SK-N-SH treated with all-trans-retinoic acid at 6 μM for 48 hours (cell line): ENCODE data around the gene MPP3.
"Not testable (repeated sequence)": the region's sequence is repeated elsewhere in the genome, so short reads cannot be mapped to it uniquely, and the experiment has no call there.

Experiments used
- ATAC-seq: fragments of 200-7000 bp; cut with Tn5 transposase; 3 replicates; pipeline ENCODE4 v1.9.1; 2020; ENCODE audit warnings: mild to moderate bottlenecking, moderate library complexity
- ARNTL ChIP-seq: fragments of 450-650 bp; formaldehyde crosslinking; IDR thresholded peaks from 2 replicates; pipeline ENCODE4 v1.5.0; 2020; ENCODE audit warnings: low read depth, mild to moderate bottlenecking, moderate library complexity, borderline replicate concordance
- BACH2 ChIP-seq: fragments of 250-450 bp; sonication (Bioruptor Pico); IDR thresholded peaks from 2 replicates; pipeline ENCODE4 v1.9.0; 2021; ENCODE audit warnings: mild to moderate bottlenecking, borderline replicate concordance
- CSDC2 ChIP-seq: fragments of 250-450 bp; sonication (Bioruptor Pico); IDR thresholded peaks from 2 replicates; pipeline ENCODE4 v1.5.0; 2020; ENCODE audit warnings: mild to moderate bottlenecking, moderate library complexity
- ESRRG ChIP-seq: fragments of 250-450 bp; sonication (Bioruptor Pico); IDR thresholded peaks from 2 replicates; pipeline ENCODE4 v1.6.1; 2021; ENCODE audit warnings: mild to moderate bottlenecking
- GLIS3 ChIP-seq: fragments of 250-450 bp; sonication (Bioruptor Pico); IDR thresholded peaks from 2 replicates; pipeline ENCODE4 v1.5.0; 2020; ENCODE audit warnings: mild to moderate bottlenecking, moderate library complexity
- ISL1 ChIP-seq: fragments of 250-450 bp; sonication (Bioruptor Pico); IDR thresholded peaks from 2 replicates; pipeline ENCODE4 v2.1.2; 2022; ENCODE audit warnings: mild to moderate bottlenecking, moderate library complexity
- PPARA ChIP-seq: fragments of 250-450 bp; sonication (Bioruptor Pico); IDR thresholded peaks from 2 replicates; pipeline ENCODE4 v1.5.0; 2020; ENCODE audit warnings: mild to moderate bottlenecking, borderline replicate concordance
- RARB ChIP-seq: fragments of 250-450 bp; sonication (Bioruptor Pico); IDR thresholded peaks from 2 replicates; pipeline ENCODE4 v1.8.0; 2021; ENCODE audit warnings: mild to moderate bottlenecking, moderate library complexity
- TOX ChIP-seq: fragments of 250-450 bp; sonication (Bioruptor Pico); IDR thresholded peaks from 2 replicates; pipeline ENCODE4 v1.8.0; 2021; ENCODE audit warnings: mild to moderate bottlenecking, moderate library complexity, borderline replicate concordance
- ZC3H10 ChIP-seq: fragments of 250-450 bp; sonication (Bioruptor Pico); IDR thresholded peaks from 2 replicates; pipeline ENCODE4 v1.5.1; 2021; ENCODE audit warnings: mild to moderate bottlenecking, moderate library complexity
- ZFP3 ChIP-seq: fragments of 250-450 bp; sonication (Bioruptor Pico); IDR thresholded peaks from 2 replicates; pipeline ENCODE4 v1.5.0; 2020; ENCODE audit warnings: mild to moderate bottlenecking, moderate library complexity
- ZNF565 ChIP-seq: fragments of 450-650 bp; formaldehyde crosslinking; conservative IDR thresholded peaks from 2 replicates; pipeline ENCODE4 v1.5.0; 2020; ENCODE audit warnings: low read depth, mild to moderate bottlenecking, moderate library complexity
- ZNF70 ChIP-seq: fragments of 450-650 bp; formaldehyde crosslinking; IDR thresholded peaks from 2 replicates; pipeline ENCODE4 v1.5.0; 2020; ENCODE audit warnings: mild to moderate bottlenecking, moderate library complexity
- TF ChIP-seq, protein P1 (sequence below): fragments of 250-450 bp; sonication (Bioruptor Pico); IDR thresholded peaks from 2 replicates; pipeline ENCODE4 v1.5.0; 2020; ENCODE audit warnings: mild to moderate bottlenecking, moderate library complexity
- TF ChIP-seq, protein P2 (sequence below): fragments of 250-450 bp; sonication (Bioruptor Pico); IDR thresholded peaks from 2 replicates; pipeline ENCODE4 v1.8.0; 2021; ENCODE audit warnings: low read depth, mild to moderate bottlenecking, moderate library complexity, borderline replicate concordance
- TF ChIP-seq, protein P3 (sequence below): fragments of 250-450 bp; sonication (Bioruptor Pico); IDR thresholded peaks from 2 replicates; pipeline ENCODE4 v1.8.0; 2020; ENCODE audit warnings: mild to moderate bottlenecking, moderate library complexity, borderline replicate concordance
- TF ChIP-seq, protein P4 (sequence below): fragments of 250-450 bp; sonication (Bioruptor Pico); IDR thresholded peaks from 2 replicates; pipeline ENCODE4 v1.5.1; 2020; ENCODE audit warnings: low read depth, mild to moderate bottlenecking, moderate library complexity

Gene MPP3

DNA sequence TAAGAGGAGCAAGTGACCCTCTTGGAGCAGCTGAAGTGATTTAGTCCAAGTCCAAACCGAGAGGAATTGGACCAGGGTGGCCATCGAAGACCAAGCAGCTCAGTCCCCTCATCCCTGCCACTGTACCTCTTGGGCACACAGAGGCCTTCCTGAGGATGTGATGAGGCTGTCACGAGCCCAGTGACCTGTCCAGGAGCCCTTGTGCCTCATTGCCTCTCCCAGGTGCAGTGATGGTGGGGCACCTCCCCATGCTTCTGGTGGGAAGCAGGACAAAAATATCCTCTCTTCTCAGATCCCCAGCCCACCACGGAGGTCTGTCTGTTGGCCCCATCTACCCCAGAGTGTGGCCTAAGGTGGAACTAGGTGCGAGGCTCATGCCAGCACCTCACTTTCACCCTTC, 11.3 kb upstream of the MPP3 start:
- no peak for ATAC-seq
- TF ChIP-seq GLIS3 (CRISPR knock-in tag) (no peak), BACH2 (no peak), ZC3H10 (CRISPR knock-in tag) (no peak), ZNF565 (no peak)

DNA sequence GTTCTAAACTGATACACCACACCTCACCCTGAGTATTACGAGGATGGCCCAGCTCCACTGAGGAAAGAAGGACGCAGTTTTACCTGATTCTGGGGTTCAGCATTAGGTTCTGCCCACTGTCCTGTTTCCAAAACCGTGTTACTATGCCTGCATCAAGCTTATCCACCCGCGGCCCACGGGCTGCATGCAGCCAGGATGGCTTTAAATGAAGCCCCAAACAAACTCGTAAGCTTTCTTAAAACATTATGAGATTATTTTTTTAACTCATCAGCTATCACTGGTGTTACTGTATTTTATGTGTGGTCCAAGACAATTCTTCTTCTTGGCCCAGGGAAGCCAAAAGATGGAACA, 10.0 kb upstream of the MPP3 start:
- ATAC-seq, result no peak
- TF ChIP-seq RARB, result no peak
- TF ChIP-seq TOX (CRISPR knock-in tag), result no peak
- no peak for TF ChIP-seq ESRRG
- no peak for TF ChIP-seq BACH2
- TF ChIP-seq, protein P1, sequence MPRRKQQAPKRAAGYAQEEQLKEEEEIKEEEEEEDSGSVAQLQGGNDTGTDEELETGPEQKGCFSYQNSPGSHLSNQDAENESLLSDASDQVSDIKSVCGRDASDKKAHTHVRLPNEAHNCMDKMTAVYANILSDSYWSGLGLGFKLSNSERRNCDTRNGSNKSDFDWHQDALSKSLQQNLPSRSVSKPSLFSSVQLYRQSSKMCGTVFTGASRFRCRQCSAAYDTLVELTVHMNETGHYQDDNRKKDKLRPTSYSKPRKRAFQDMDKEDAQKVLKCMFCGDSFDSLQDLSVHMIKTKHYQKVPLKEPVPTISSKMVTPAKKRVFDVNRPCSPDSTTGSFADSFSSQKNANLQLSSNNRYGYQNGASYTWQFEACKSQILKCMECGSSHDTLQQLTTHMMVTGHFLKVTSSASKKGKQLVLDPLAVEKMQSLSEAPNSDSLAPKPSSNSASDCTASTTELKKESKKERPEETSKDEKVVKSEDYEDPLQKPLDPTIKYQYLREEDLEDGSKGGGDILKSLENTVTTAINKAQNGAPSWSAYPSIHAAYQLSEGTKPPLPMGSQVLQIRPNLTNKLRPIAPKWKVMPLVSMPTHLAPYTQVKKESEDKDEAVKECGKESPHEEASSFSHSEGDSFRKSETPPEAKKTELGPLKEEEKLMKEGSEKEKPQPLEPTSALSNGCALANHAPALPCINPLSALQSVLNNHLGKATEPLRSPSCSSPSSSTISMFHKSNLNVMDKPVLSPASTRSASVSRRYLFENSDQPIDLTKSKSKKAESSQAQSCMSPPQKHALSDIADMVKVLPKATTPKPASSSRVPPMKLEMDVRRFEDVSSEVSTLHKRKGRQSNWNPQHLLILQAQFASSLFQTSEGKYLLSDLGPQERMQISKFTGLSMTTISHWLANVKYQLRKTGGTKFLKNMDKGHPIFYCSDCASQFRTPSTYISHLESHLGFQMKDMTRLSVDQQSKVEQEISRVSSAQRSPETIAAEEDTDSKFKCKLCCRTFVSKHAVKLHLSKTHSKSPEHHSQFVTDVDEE (CRISPR knock-in tag), result no peak
- TF ChIP-seq, protein P2, sequence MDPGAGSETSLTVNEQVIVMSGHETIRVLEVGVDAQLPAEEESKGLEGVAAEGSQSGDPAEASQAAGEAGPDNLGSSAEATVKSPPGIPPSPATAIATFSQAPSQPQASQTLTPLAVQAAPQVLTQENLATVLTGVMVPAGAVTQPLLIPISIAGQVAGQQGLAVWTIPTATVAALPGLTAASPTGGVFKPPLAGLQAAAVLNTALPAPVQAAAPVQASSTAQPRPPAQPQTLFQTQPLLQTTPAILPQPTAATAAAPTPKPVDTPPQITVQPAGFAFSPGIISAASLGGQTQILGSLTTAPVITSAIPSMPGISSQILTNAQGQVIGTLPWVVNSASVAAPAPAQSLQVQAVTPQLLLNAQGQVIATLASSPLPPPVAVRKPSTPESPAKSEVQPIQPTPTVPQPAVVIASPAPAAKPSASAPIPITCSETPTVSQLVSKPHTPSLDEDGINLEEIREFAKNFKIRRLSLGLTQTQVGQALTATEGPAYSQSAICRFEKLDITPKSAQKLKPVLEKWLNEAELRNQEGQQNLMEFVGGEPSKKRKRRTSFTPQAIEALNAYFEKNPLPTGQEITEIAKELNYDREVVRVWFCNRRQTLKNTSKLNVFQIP, result no peak
- no peak for TF ChIP-seq ZNF70 (CRISPR knock-in tag)
- TF ChIP-seq ISL1 (CRISPR knock-in tag), result no peak

DNA sequence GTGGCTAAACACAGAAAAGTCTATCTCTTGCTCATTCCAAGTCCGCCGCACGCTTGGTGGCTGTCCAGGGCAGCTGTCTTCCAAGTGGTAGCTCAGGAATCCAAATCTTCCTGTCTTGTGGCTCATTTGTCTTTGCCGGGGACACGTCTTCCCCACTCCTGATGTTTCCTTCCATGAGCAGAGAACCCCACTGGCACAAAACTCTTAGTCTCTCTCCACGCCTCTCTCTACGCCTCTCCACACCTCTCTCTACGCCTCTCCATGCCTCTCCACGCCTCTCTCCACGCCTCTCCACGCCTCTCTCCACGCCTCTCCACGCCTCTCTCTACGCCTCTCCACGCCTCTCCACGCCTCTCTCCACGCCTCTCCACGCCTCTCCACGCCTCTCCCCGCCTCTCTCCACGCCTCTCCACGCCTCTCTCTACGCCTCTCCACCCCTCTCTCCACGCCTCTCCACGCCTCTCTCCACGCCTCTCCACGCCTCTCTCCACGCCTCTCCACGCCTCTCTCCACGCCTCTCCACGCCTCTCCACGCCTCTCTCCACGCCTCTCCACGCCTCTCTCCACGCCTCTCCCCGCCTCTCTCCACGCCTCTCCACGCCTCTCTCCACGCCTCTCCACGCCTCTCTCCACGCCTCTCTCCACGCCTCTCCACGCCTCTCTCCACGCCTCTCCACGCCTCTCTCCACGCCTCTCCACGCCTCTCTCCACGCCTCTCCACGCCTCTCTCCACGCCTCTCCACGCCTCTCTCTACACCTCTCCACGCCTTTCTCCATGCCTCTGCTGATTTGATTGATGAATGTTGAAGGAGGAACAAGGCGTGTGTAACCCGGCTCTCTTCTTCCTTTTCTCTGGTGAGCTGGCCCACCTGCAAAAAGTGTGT, 9.4 kb upstream of the MPP3 start:
- not testable (repeated sequence) for ATAC-seq

DNA sequence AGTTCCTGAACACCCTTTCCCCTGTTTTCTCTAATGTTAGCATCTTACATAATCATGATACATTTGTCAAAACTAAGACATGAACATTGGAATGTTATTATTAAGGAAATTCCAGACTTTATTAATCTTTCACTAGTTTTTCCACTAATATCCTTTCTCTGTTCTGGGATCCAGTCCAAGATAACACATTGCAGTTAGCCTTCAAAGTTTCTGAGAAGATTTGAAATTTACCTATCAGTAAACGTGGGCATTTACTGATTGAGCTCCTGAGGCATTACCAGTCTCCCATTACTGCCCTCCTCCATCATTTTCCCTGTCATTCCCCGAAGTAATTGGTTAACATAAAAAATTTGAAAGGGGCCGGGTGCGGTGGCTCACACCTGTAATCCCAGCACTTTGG, 8.3 kb upstream of the MPP3 start:
- no peak for ATAC-seq
- TF ChIP-seq, protein P3, sequence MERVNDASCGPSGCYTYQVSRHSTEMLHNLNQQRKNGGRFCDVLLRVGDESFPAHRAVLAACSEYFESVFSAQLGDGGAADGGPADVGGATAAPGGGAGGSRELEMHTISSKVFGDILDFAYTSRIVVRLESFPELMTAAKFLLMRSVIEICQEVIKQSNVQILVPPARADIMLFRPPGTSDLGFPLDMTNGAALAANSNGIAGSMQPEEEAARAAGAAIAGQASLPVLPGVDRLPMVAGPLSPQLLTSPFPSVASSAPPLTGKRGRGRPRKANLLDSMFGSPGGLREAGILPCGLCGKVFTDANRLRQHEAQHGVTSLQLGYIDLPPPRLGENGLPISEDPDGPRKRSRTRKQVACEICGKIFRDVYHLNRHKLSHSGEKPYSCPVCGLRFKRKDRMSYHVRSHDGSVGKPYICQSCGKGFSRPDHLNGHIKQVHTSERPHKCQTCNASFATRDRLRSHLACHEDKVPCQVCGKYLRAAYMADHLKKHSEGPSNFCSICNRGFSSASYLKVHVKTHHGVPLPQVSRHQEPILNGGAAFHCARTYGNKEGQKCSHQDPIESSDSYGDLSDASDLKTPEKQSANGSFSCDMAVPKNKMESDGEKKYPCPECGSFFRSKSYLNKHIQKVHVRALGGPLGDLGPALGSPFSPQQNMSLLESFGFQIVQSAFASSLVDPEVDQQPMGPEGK (CRISPR knock-in tag), result no peak
- no peak for TF ChIP-seq CSDC2 (CRISPR knock-in tag)
- no peak for TF ChIP-seq ARNTL (CRISPR knock-in tag)
- no peak for TF ChIP-seq TOX (CRISPR knock-in tag)
- TF ChIP-seq PPARA (CRISPR knock-in tag), result no peak
- TF ChIP-seq, protein P4, sequence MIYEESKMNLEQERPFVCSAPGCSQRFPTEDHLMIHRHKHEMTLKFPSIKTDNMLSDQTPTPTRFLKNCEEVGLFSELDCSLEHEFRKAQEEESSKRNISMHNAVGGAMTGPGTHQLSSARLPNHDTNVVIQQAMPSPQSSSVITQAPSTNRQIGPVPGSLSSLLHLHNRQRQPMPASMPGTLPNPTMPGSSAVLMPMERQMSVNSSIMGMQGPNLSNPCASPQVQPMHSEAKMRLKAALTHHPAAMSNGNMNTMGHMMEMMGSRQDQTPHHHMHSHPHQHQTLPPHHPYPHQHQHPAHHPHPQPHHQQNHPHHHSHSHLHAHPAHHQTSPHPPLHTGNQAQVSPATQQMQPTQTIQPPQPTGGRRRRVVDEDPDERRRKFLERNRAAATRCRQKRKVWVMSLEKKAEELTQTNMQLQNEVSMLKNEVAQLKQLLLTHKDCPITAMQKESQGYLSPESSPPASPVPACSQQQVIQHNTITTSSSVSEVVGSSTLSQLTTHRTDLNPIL (CRISPR knock-in tag), result no peak
- no peak for TF ChIP-seq ZFP3
- no peak for TF ChIP-seq ISL1 (CRISPR knock-in tag)
- no peak for TF ChIP-seq RARB
- TF ChIP-seq, protein P1 (CRISPR knock-in tag), result no peak
